CD4-positive, alpha-beta T cell treated with Interleukin-1 beta for 1 hour (primary cell): ENCODE results near the gene MBOAT2.

ENCODE experiments used
- DNase-seq, 2 donors: peaks; one replicate each; pipeline ENCODE4 v3.0.0-alpha.2; 2020 to 2022

The MBOAT2 gene

GRCh38 chr2:9017411-9017810 is 13.9 kb upstream of the MBOAT2 start:
- DNase-seq, result no peak

GRCh38 chr2:9015998-9016397 is 12.5 kb upstream of the MBOAT2 start:
- DNase-seq, result no peak

GRCh38 chr2:9013403-9013802 is 9.9 kb upstream of the MBOAT2 start:
- no peak for DNase-seq

GRCh38 chr2:9010866-9011265 is 7.4 kb upstream of the MBOAT2 start:
- no peak for DNase-seq

DNA sequence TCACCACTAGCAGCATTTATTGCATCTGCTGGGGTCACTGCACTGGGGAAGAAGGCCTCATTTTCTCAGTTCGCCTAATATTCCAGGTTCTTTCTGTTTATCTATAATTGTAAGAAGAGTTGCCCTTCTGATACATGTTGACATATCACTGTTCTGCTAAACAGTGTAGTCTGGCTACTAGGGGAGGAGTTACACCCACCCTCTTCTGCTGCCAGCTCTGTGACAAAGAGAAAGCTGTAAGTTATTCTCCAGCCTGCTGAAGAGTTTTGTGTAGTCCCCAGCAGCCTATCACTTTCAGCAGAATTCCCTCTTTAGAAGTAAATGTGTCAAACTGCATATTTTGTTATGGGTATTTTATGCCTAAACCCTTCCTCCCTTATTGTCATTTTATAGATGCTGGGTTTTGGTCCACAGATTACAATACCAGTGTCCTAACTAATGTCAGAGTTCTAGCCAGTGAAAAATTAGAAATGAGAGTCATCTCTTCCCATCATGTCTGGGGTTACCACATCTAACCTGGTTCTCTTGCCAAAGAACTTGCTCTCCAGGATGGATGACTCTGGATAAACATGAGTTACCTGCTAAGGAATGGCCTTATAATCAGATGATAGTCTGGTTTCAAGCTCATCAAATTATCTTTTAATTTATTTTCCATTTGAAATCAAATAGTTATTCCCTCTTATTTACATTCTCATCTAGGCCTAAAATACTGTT is 5.6 kb upstream of the MBOAT2 start:
- no peak for DNase-seq

GRCh38 chr2:9006368-9006767 is 2.9 kb upstream of the MBOAT2 start:
- DNase-seq, result no peak

- no peak for DNase-seq
Observed at GRCh38 chr2:9004338-9005204, 1.1 kb upstream of the MBOAT2 start.

DNA sequence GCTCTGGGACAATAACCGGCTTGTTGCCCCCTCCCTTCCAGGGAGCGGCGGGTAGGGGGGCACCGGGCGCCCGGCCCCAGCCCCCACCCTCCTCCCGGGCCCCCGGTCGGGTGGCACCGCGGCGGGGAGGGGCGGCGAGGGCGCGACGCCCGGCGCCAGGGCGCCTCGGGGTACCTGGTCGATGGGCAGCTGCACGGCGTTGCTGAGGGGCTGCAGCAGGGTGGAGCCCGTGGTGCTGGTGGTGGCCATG is 193 bp downstream of the MBOAT2 start:
- DNase-seq, result no peak

- DNase-seq, result peak in 1 of 2 donors; percentile 1
Observed at GRCh38 chr2:9002637-9003365, 683 bp downstream of the MBOAT2 start.

DNA sequence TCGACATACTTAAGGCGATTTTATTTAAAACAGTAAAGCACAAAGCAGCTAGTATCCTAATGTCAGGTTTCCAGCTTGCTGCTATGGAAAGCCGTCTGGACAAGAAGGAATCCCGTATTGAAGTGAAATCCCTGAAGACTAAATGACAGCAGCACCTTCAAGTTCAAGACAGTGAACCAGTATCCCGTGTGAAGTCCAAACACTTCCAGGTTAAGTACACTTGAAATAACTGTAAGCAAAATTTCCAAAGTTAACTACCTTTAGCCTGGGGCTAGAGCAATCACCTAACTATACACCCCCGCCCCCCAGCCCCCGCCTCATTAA is 1.2 kb downstream of the MBOAT2 start:
- no peak for DNase-seq

DNA sequence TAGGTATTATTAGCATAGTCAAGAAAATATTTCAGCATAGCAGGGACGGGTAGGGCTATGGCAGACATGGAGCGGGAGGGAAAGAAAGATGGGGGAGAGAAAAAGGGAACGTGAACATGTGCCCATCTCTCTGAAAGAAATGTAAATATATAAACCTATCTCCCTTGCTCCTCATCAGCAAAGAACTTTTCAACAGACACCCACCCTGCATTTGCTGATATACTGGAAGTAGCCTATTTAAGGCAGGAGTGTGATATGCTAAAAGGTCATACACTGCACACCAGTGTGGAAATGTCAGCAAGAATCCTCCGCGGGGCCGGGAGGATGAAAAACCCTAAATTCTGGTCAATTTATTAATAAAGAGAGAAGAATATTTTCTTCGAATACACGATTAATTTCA is 1.7 kb downstream of the MBOAT2 start:
- DNase-seq, result no peak

DNA sequence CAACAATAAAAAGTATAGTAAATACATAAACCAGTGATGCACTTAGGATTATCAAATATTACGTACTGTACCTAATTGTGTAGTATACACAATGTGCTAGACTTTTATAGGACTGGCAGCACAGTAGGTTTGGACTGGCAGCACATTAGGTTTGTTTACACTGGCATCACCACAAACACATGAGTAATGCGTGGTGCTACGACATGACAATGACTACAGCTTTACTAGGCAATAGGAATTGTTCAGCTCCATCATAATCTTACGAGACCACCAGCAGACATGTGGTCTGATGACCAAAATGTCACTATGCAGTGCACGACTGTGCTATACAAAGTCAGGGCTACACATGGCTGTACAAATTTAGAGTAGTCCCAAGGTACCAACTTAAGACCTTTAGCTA is 2.3 kb downstream of the MBOAT2 start:
- no peak for DNase-seq

- no peak for DNase-seq
Observed at GRCh38 chr2:9000442-9000841, 3.0 kb downstream of the MBOAT2 start.

- no peak for DNase-seq
Observed at GRCh38 chr2:8999797-9000196, 3.7 kb downstream of the MBOAT2 start.

GRCh38 chr2:8999102-8999446 is 4.4 kb downstream of the MBOAT2 start:
- DNase-seq, result no peak

GRCh38 chr2:8998418-8999101 is 4.9 kb downstream of the MBOAT2 start:
- no peak for DNase-seq

GRCh38 chr2:8997631-8998030 is 5.9 kb downstream of the MBOAT2 start:
- no peak for DNase-seq

GRCh38 chr2:8997108-8997507 is 6.4 kb downstream of the MBOAT2 start:
- no peak for DNase-seq

DNA sequence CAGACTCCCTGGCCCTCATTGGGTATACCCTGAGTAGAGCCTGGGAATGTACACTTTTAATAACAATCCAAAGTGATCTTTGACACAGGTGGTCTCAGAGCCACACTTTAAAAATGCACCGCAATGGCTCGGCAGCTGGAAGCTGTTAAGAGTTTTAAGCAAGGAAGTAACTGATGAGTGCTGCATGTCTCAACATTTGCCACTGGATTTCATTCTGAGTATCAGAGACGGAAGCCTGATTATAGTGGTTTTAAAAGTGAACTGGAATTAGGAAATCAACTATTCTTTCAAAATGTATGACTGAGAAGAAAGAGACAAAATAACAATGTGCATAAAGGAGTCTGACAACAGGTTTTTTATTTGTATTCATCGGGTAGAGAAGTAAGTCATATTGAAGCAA is 7.5 kb downstream of the MBOAT2 start:
- no peak for DNase-seq

GRCh38 chr2:8994386-8994785 is 9.1 kb downstream of the MBOAT2 start:
- DNase-seq, result no peak

DNA sequence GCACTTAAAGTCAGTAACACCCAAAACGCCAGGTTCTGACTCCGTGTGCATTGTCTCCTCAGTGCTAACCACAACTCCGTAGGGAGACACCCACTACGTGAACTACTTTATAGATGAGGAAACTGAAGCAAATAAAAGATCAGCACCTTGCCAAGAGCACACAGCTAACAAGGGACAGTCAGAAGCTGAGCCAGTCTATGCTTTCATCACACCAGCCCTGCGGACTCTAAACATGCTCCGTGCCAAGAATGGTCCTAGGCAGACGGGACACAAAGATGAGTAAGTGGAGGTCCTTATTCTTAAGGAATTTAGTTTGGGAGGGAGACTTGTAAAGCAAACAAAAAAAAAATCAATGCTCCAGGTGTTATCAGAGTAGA is 9.6 kb downstream of the MBOAT2 start:
- DNase-seq, result no peak

DNA sequence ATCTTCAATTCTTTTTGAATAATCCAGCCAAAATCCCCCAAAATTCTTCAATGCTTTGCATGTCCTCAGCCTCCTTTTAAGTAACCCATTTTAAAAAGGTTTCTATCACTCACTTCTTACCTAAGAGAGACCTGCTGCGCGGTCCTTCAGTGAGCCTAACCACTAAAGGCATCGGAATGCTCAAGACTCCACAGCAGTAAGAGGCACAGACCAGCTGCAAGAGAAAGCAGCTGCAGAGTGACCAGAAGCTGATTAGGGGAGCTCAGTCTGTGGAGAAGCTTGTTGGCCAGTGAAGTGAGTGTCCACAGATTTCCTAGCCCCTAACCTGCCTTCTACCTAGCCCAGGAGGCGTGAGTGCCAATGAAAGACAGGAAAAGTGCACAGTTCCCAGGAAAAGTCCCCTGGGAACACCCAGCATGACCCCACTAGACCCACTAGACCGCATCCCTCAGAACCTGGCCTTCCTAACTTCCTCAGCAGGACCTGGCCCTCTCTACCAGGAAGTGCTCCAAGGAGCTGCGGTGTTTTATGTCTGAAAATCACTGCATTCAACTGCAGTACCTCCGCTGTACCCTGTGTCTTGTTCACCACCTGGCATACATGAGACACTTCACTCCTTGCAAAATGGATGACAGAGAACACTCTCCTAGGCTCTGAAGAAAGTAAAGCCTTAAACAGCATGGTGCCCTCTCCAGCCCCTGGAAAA is 10.1 kb downstream of the MBOAT2 start:
- no peak for DNase-seq

DNA sequence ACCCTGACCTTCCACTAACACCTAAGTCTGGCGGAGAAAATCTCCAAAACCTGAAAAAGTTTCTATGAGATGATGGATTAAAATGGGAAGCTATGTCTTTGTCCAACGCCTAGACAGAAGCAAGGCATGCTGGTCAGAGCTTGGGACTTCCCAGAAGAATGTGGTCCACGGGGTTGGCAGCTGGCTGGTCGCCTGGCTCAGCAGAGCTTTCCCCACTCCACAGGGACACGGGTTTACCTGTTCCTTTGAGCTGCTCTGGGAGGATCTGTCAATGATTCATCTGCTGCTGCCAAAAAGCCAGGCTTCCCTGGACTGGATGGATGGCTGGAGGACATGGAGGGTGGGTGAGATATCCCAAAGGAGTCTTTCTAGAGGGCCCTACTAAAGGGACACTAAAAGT is 10.8 kb downstream of the MBOAT2 start:
- DNase-seq, result no peak
